HCT116 (cell line): ENCODE measurements around the gene ZNF417. TPM values are rescaled to one million over a fixed set of nuclear protein-coding genes. Genes with fewer than 3 reads are reported as not detected.
A peak's percentile ranks its signal among the peaks of the same experiment; 100 is the strongest.
"Not testable (repeated sequence)": the region's sequence is repeated elsewhere in the genome, so short reads cannot be mapped to it uniquely, and the experiment has no call there.

Experiments
- ATAC-seq: fragments of 200-7000 bp; cut with Tn5 transposase; 2 replicates; pipeline ENCODE4 v1.9.1; 2020; ENCODE audit warnings: mild to moderate bottlenecking, moderate library complexity
- Bru-seq: library from RNA; stranded (reverse); fragments of 400-500 nt; gene quantifications from one replicate; lab custom pipeline; 2021; lab: Mats Ljungman, UMichigan
- BruChase-seq, 2 experiments: library from RNA; stranded (reverse); fragments of 400-500 nt; gene quantifications; one replicate each; lab custom pipeline; 2021; lab: Mats Ljungman, UMichigan
- BruUV-seq: library from RNA; stranded (reverse); fragments of 400-500 nt; replicated peaks from 2 replicates; lab custom pipeline; 2021; lab: Mats Ljungman, UMichigan
- CTCF ChIA-PET: fragments of 300-600 bp; sonication (Branson Sonifier 250); formaldehyde crosslinking; loops from one replicate; lab custom pipeline; 2021; ENCODE audit warnings: antibody characterized with exemption; lab: Charles Lee
- POLR2A ChIA-PET: fragments of 300-600, 350-600 bp; sonication (Branson Sonifier 250); formaldehyde crosslinking; loops from one replicate; lab custom pipeline; 2021; ENCODE audit warnings: antibody characterized with exemption; lab: Charles Lee
- RAD21 ChIA-PET, 2 experiments: fragments of 300-600 bp; sonication (Branson Sonifier 250); formaldehyde crosslinking; loops; one replicate each; lab custom pipeline; 2023; ENCODE audit warnings: low total read pairs in 2 of 2; ENCODE audit not compliant: uncharacterized antibody in 2 of 2, unreplicated experiment in 2 of 2, low non-redundant PET in 1 of 2; lab: Charles Lee
- DNase-seq: peaks from one replicate; pipeline ENCODE4 v3.0.0-alpha.2; 2010; ENCODE audit warnings: low read depth, low spot score
- H2AFZ ChIP-seq: fragments of 200-600 bp; shearing (Covaris generic), sonication (generic); 2 replicates; pipeline ENCODE4 v1.6.1; 2017; ENCODE audit warnings: low read depth, mixed run types, mixed read lengths, antibody characterized with exemption, low read length; ENCODE audit not compliant: poor library complexity, severe bottlenecking
- H3K27ac ChIP-seq: 2 replicates; pipeline ENCODE4 v1.5.1; 2012; ENCODE audit warnings: low read depth, low read length
- H3K27me3 ChIP-seq: fragments of 200-600 bp; sonication (generic); 2 replicates; pipeline ENCODE4 v1.6.1; 2016; ENCODE audit warnings: mixed run types, low read length, mixed read lengths; ENCODE audit not compliant: insufficient read depth
- H3K36me3 ChIP-seq, 2 experiments: fragments of 200-500 bp in 1 of 2; fragments of 200-600 bp in 1 of 2; sonication (Bioruptor generic) in 1 of 2; sonication (generic) in 1 of 2; 2 replicates each; pipeline versions ENCODE4 v1.5.1 to v1.6.1; 2014 to 2016; ENCODE audit warnings: low read length in 2 of 2, inconsistent platforms in 1 of 2, mixed read lengths in 1 of 2, mixed run types in 1 of 2; ENCODE audit not compliant: insufficient read depth in 2 of 2, control insufficient read depth in 1 of 2
- H3K4me1 ChIP-seq, 2 experiments: fragments of 200-600 bp in 1 of 2; sonication (generic) in 1 of 2; 2 replicates each; pipeline versions ENCODE4 v1.5.1 to v1.6.1; 2012 to 2017; ENCODE audit warnings: low read length in 2 of 2, inconsistent platforms in 1 of 2, mild to moderate bottlenecking in 1 of 2, mixed read lengths in 1 of 2, mixed run types in 1 of 2, moderate library complexity in 1 of 2; ENCODE audit not compliant: insufficient read depth in 2 of 2, control insufficient read depth in 1 of 2
- H3K4me2 ChIP-seq: fragments of 200-600 bp; sonication (generic); 2 replicates; pipeline ENCODE4 v1.6.1; 2017; ENCODE audit warnings: mixed run types, low read length, mixed read lengths
- H3K4me3 ChIP-seq, 2 experiments: fragments of 200-600 bp in 1 of 2; sonication (generic) in 1 of 2; replicated peaks in 1 of 2; 2 replicates each; pipeline ENCODE4 v1.5.1; 2011 to 2016; ENCODE audit warnings: low read length in 2 of 2, control low read depth in 1 of 2, low read depth in 1 of 2, mild to moderate bottlenecking in 1 of 2, mixed read lengths in 1 of 2, mixed run types in 1 of 2
- H3K79me2 ChIP-seq: fragments of 200-600 bp; sonication (generic); 2 replicates; pipeline ENCODE4 v1.6.1; 2017; ENCODE audit warnings: mild to moderate bottlenecking, mixed run types, low read length, moderate library complexity, mixed read lengths; ENCODE audit not compliant: insufficient read depth
- H3K9ac ChIP-seq: fragments of 200-600 bp; sonication (generic); 2 replicates; pipeline ENCODE4 v1.6.1; 2016; ENCODE audit warnings: low read length, mixed read lengths
- H3K9me2 ChIP-seq: fragments of 200-600 bp; sonication (generic), shearing (Covaris generic); 2 replicates; pipeline ENCODE4 v1.6.1; 2017; ENCODE audit warnings: mixed run types, mild to moderate bottlenecking, moderate library complexity; ENCODE audit not compliant: insufficient read depth
- H3K9me3 ChIP-seq, 2 experiments: fragments of 200-500 bp in 1 of 2; fragments of 200-600 bp in 1 of 2; sonication (Bioruptor generic) in 1 of 2; sonication (generic) in 1 of 2; 2 replicates each; pipeline ENCODE4 v1.6.1; 2014 to 2017; ENCODE audit warnings: low read length in 2 of 2, mixed read lengths in 2 of 2, inconsistent platforms in 1 of 2, low read depth in 1 of 2, mild to moderate bottlenecking in 1 of 2, mixed run types in 1 of 2, moderate library complexity in 1 of 2; ENCODE audit not compliant: control insufficient read depth in 1 of 2, insufficient read depth in 1 of 2
- H4K20me1 ChIP-seq: fragments of 200-600 bp; sonication (generic), shearing (Covaris generic); 2 replicates; pipeline ENCODE4 v1.6.1; 2017; ENCODE audit warnings: mixed run types, mild to moderate bottlenecking, moderate library complexity; ENCODE audit not compliant: insufficient read depth
- CBX3 ChIP-seq: IDR thresholded peaks from 2 replicates; pipeline ENCODE4 v1.6.1; 2012; ENCODE audit warnings: low read depth
- EGR1 ChIP-seq: IDR thresholded peaks from 2 replicates; pipeline ENCODE4 v1.6.1; 2012; ENCODE audit warnings: low read depth
- ELF1 ChIP-seq: IDR thresholded peaks from 2 replicates; pipeline ENCODE4 v1.6.1; 2012; ENCODE audit warnings: low read depth, borderline replicate concordance
- POLR2AphosphoS5 ChIP-seq: IDR thresholded peaks from 2 replicates; pipeline ENCODE4 v1.6.1; 2011; ENCODE audit warnings: mild to moderate bottlenecking, low read depth, low read length, moderate library complexity
- RAD21 ChIP-seq: IDR thresholded peaks from 2 replicates; pipeline ENCODE4 v1.6.1; 2012; ENCODE audit warnings: low read depth, mild to moderate bottlenecking
- SP1 ChIP-seq: IDR thresholded peaks from 2 replicates; pipeline ENCODE4 v1.6.1; 2012; ENCODE audit warnings: low read depth
- YY1 ChIP-seq: IDR thresholded peaks from 2 replicates; pipeline ENCODE4 v1.6.1; 2011; ENCODE audit warnings: low read length, low read depth, moderate library complexity, mild to moderate bottlenecking; ENCODE audit not compliant: insufficient replicate concordance; ENCODE audit errors: extremely low read depth
- intact Hi-C: fragments of 100-400 bp; cut with micrococcal nuclease; formaldehyde crosslinking; loops from 2 replicates; pipeline ENCODE4 v1.10.0; 2022
- long read RNA-seq: library from polyadenylated mRNA; unstranded; transcript quantifications from one replicate; pipeline ENCODE4 v2.0.0, GENCODE V29; 2021; ENCODE audit not compliant: unreplicated experiment
- polyA plus RNA-seq: library from polyadenylated mRNA; unstranded; fragments of >200 nt; gene quantifications from 2 replicates; pipeline ENCODE4 v1.2.1, GENCODE V29; 2012; ENCODE audit warnings: missing spikeins
- total RNA-seq: library from RNA; stranded (reverse); gene quantifications from one replicate; pipeline ENCODE4 v1.2.1, GENCODE V29; 2021; ENCODE audit not compliant: unreplicated experiment
- TF ChIP-seq, protein P1 (sequence below): IDR thresholded peaks from 2 replicates; pipeline ENCODE4 v1.6.1; 2012
- TF ChIP-seq, protein P2 (sequence below), 3 experiments: fragments of 200-600 bp in 1 of 3; sonication (generic) in 1 of 3; IDR thresholded peaks in 2 of 3; conservative IDR thresholded peaks in 1 of 3; 2 replicates each; pipeline ENCODE4 v1.5.1; 2012 to 2017; ENCODE audit warnings: low read depth in 2 of 3, low read length in 2 of 3, antibody characterized with exemption in 1 of 3, borderline replicate concordance in 1 of 3, control low read depth in 1 of 3, mild to moderate bottlenecking in 1 of 3, mixed read lengths in 1 of 3, mixed run types in 1 of 3, moderate library complexity in 1 of 3; ENCODE audit not compliant: insufficient read depth in 1 of 3

ZNF417 gene
- 6.8 TPM for total RNA-seq
- 2.2 and 2.4 TPM in 2 replicates for polyA plus RNA-seq
- percentile 74 among the genes with signal in this experiment for Bru-seq, nascent RNA
- percentile 79 among the genes with signal in this experiment for BruChase-seq, experiment 1, labeled RNA remaining after a 6-hour chase
- percentile 85 among the genes with signal in this experiment for BruChase-seq, experiment 2, labeled RNA remaining after a 2-hour chase
- long read RNA-seq, partial matches to known transcripts, result 0 of 2 reads
- long read RNA-seq, other reads (novel, unspliced or antisense), result 2 of 2 reads

DNA sequence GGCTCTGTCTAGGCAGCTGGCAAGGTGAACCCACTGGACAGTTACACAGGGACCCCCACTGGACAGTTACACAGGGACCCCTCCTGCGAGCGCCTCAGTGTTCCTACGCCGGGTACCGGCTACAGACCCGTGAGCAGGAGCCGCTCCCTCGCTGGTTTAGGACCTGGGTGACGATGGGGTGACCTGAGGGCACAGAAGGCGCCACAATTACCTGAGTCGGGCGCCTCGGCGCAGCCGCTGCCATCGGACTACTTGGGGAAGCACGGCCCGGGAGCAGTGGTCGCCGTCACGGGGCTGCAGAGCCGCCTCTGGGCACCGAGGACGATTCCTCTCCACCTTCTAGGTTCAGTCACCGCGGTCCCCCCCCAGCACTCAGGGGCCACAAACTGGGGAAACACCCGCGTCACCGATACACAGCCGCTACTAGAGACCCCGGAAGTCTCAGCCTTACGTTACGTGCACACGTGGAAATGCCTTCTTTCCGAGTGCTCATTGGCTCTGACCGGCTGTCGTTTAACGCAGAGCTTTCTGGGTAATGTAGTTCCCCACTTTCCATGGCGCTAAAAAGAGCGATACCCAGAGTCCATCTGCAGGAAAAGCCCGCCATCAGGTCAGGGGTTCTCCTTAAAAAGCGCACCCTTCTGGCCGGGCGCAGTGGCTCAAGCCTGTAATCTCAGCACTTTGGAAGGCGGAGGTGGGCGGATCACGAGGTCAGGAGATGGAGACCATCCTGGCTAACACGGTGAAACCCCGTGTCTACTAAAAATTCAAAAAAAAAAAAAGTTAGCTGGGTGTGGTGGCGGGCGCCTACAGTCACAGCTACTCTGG lies at the start of gene ZNF417:
Gene ZNF417, minus strand, starts transcription at position 425 of the 828 bp plus-strand sequence. Its CDS starts 181 bp downstream, at position 244.
- H3K36me3 ChIP-seq, CTCF ChIA-PET, H3K9me2 ChIP-seq, H3K4me1 ChIP-seq, H3K79me2 ChIP-seq, H2AFZ ChIP-seq, H3K9me3 ChIP-seq, H3K27me3 ChIP-seq, H4K20me1 ChIP-seq: not testable (repeated sequence)
- Histone ChIP-seq H3K9ac (peak within 1 kb of the TSS; percentile 71), H3K4me3 (peak within 1 kb of the TSS; percentile 65 to 89), H3K4me2 (peak within 1 kb of the TSS; percentile 85), H3K27ac (peak within 1 kb of the TSS; percentile 58)
- RAD21 ChIA-PET, result interaction anchor here in 1 of 2 experiments (0.6 kb wide), 1 partner anchor 511 kb away, joined by 3 read pairs; no protein-coding TSS in a partner anchor
- intact Hi-C loops, result loop anchor here (1.0 to 10.0 kb wide), 3 partner anchors 170 to 338 kb away; partner anchors contain the start of genes ZNF211, ZNF416 and ZNF776
- ATAC-seq, result peak; percentile 99
- peak; percentile 94 for DNase-seq
- peak; percentile 78 for TF ChIP-seq EGR1
- peak; percentile 68 for TF ChIP-seq POLR2AphosphoS5
- TF ChIP-seq, protein P1, sequence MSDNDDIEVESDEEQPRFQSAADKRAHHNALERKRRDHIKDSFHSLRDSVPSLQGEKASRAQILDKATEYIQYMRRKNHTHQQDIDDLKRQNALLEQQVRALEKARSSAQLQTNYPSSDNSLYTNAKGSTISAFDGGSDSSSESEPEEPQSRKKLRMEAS, result peak; percentile 56
- TF ChIP-seq, protein P2, sequence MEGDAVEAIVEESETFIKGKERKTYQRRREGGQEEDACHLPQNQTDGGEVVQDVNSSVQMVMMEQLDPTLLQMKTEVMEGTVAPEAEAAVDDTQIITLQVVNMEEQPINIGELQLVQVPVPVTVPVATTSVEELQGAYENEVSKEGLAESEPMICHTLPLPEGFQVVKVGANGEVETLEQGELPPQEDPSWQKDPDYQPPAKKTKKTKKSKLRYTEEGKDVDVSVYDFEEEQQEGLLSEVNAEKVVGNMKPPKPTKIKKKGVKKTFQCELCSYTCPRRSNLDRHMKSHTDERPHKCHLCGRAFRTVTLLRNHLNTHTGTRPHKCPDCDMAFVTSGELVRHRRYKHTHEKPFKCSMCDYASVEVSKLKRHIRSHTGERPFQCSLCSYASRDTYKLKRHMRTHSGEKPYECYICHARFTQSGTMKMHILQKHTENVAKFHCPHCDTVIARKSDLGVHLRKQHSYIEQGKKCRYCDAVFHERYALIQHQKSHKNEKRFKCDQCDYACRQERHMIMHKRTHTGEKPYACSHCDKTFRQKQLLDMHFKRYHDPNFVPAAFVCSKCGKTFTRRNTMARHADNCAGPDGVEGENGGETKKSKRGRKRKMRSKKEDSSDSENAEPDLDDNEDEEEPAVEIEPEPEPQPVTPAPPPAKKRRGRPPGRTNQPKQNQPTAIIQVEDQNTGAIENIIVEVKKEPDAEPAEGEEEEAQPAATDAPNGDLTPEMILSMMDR (IDR thresholded peaks at IDR 0.05 in 2 of 3, conservative IDR thresholded peaks at IDR 0.05 in 1 of 3; ENCODE audit: borderline replicate concordance in 1 of 3, insufficient read depth in 1 of 3, low read depth in 2 of 3, low read length in 2 of 3), result peak; percentile 37 to 41 (median 39); a peak in 4 of 6 replicates
- peak; percentile 80 for TF ChIP-seq ELF1
- TF ChIP-seq SP1, result peak; percentile 86
- TF ChIP-seq RAD21, result peak; percentile 43
- peak; percentile 42 for TF ChIP-seq YY1
- peak; percentile 45; the same call in 1 of the 2 replicates for TF ChIP-seq CBX3
- TSS peak; percentile 71 for BruUV-seq
- POLR2A ChIA-PET, result interaction anchor here (1.3 kb wide), 1 partner anchor 170 kb away, joined by 3 read pairs; the partner anchor contains the start of gene ZNF776
